Upper lobe of right lung (tissue), 1 donor: ENCODE data around the gene MEIS1. TPM values are rescaled to one million over a fixed set of nuclear protein-coding genes. Genes with fewer than 3 reads are reported as not detected.
"Not testable (repeated sequence)": the region's sequence is repeated elsewhere in the genome, so short reads cannot be mapped to it uniquely, and the experiment has no call there.

ENCODE experiments used
- ATAC-seq: fragments of 200-7000 bp; cut with Tn5 transposase; one replicate; pipeline ENCODE4 v1.9.1; 2020; ENCODE audit warnings: mild to moderate bottlenecking, moderate library complexity
- DNase-seq: peaks from one replicate; pipeline ENCODE4 v3.0.0-alpha.2; 2020
- H3K27ac ChIP-seq: fragments of 200-600 bp; one replicate; pipeline ENCODE4 v1.8.0; 2022
- H3K27me3 ChIP-seq: fragments of 200-600 bp; one replicate; pipeline ENCODE4 v1.8.0; 2022; ENCODE audit warnings: mild to moderate bottlenecking
- H3K36me3 ChIP-seq: fragments of 200-600 bp; one replicate; pipeline ENCODE4 v1.8.0; 2022
- H3K4me1 ChIP-seq: fragments of 200-600 bp; one replicate; pipeline ENCODE4 v1.8.0; 2022
- H3K4me3 ChIP-seq: fragments of 200-600 bp; one replicate; pipeline ENCODE4 v1.8.0; 2022; ENCODE audit warnings: mild to moderate bottlenecking
- H3K9me3 ChIP-seq: fragments of 200-600 bp; one replicate; pipeline ENCODE4 v1.8.0; 2022
- intact Hi-C: fragments of 100-400 bp; cut with DNase I; formaldehyde crosslinking; loops from one replicate; pipeline ENCODE4 v1.11.0; 2022
- long read RNA-seq: library from polyadenylated mRNA; unstranded; transcript quantifications from one replicate; pipeline ENCODE4 v2.0.0, GENCODE V29; 2021
- total RNA-seq: library from RNA; stranded (reverse); fragmentation: NEBNext Ultra II Directional; extraction: Animal tissue kit (Norgen Biotek cat#: 25700); gene quantifications from one replicate; pipeline ENCODE4 v1.2.1, GENCODE V29; 2021
- TF ChIP-seq, protein P1 (sequence below): fragments of 200-600 bp; IDR thresholded peaks from one replicate; pipeline ENCODE4 v1.8.0; 2022; ENCODE audit warnings: antibody characterized with exemption
- donor health status: DM: no; HTN: yes; CAD: no; lungs with severe emphysema.

Gene MEIS1
- 48.0 TPM for total RNA-seq
- long read RNA-seq, full-length matches to known transcripts, result 4 of 27 reads
- long read RNA-seq, partial matches to known transcripts, result 13 of 27 reads
- long read RNA-seq, other reads (novel, unspliced or antisense), result 10 of 27 reads

DNA sequence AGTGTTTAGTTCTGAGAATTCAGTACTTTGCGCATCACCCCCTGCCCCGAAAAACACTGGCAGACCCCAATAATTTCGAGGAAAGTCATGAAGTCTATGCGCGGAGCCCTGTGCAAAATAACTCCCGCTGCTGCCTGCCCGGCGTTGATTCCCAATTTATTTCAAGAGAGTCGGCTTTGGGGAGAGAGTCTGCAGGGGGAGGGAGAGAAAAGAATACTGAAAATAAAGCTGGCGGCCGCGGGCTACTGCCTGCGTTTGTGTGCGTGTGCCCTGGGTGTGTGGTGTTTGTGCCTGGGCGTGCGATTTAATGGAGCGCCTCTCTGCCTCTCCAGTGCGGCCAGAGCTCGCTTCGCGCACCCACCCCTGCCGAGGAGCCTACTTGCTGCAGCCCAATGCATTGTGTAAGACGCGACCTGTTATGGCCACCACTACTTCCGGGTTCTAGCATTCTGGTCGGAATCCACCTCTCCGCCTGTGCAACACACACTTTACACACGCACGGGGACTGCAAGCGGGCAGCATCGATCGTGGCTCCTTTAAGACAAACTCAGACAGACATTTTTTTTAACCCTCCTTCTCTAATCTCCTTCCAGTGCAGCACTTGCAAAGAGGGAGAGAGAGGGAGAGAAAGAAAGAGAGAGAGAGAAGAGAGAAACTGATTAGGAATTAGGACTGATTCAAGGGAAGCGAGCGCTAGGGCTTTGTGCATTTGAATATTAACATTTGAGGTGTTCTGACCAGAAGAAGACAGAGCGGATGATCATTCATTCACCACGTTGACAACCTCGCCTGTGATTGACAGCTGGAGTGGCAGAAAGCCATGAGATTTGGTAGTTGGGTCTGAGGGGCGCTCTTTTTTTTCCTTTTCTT is at the start of gene MEIS1:
MEIS1 (plus strand) TSS at position 447 of the 870 bp plus-strand sequence. CDS start 732 bp downstream, outside the sequence.
- peak within 1 kb of the TSS; percentile 93 for H3K27ac ChIP-seq
- peaks cover 30% of the 10 kb centered on the region for H3K27me3 ChIP-seq
- H3K4me3 ChIP-seq, result peak within 1 kb of the TSS; percentile 67
- no peaks in the 10 kb centered on the region for H3K36me3 ChIP-seq
- ATAC-seq, result peak; percentile 90
- DNase-seq, result peak; percentile 87
- intact Hi-C loops, result loop anchor here (5.0 kb wide), 1 partner anchor 142 kb away; no protein-coding TSS in a partner anchor
- H3K4me1 ChIP-seq, result peaks cover 4% of the 10 kb centered on the region
- TF ChIP-seq, protein P1, sequence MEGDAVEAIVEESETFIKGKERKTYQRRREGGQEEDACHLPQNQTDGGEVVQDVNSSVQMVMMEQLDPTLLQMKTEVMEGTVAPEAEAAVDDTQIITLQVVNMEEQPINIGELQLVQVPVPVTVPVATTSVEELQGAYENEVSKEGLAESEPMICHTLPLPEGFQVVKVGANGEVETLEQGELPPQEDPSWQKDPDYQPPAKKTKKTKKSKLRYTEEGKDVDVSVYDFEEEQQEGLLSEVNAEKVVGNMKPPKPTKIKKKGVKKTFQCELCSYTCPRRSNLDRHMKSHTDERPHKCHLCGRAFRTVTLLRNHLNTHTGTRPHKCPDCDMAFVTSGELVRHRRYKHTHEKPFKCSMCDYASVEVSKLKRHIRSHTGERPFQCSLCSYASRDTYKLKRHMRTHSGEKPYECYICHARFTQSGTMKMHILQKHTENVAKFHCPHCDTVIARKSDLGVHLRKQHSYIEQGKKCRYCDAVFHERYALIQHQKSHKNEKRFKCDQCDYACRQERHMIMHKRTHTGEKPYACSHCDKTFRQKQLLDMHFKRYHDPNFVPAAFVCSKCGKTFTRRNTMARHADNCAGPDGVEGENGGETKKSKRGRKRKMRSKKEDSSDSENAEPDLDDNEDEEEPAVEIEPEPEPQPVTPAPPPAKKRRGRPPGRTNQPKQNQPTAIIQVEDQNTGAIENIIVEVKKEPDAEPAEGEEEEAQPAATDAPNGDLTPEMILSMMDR, result no peak
- H3K9me3 ChIP-seq, result no peaks in the 10 kb centered on the region

DNA sequence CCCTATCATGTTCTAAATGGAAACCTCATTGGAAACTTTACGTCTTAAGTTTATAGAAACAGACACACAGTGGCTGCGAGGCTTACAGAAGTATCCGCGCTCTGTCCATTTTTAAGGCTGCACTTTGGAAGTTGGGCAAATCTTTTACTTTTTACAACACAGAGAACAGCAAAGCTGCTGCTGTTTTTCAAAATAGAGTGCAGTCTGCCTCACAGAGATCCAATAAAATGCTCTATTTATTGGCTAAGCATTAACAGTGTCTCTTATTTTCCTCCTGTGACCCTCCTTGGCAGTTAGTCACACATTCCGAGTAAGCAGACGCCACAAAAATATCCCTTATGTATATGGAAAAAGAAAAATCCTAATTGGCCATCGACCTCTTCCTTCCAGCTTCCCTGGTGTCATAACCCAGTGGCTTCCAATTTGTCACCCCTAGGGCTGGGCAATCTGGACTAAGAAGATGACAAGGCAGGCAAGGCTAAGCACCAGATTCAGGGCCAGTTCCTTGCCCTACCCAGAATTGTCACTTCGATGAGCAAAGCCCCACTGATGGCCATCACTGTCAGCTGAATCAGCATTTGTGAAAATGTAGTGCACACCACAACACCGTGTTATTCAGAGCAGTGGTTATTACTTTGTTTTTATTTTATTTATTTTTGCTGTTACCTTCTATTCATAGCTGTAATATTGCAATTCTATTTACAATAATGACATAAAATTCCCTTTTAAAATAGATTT is 47.7 kb upstream of the MEIS1 start:
- intact Hi-C loops, result no loop called here
- Histone ChIP-seq H3K27me3 (no peaks in the 10 kb centered on the region), H3K9me3 (no peaks in the 10 kb centered on the region), H3K27ac (no peak overlapping the region), H3K36me3 (no peaks in the 10 kb centered on the region), H3K4me3 (no peak overlapping the region), H3K4me1 (no peaks in the 10 kb centered on the region)
- TF ChIP-seq, protein P1, result no peak
- DNase-seq, result no peak
- no peak for ATAC-seq

DNA sequence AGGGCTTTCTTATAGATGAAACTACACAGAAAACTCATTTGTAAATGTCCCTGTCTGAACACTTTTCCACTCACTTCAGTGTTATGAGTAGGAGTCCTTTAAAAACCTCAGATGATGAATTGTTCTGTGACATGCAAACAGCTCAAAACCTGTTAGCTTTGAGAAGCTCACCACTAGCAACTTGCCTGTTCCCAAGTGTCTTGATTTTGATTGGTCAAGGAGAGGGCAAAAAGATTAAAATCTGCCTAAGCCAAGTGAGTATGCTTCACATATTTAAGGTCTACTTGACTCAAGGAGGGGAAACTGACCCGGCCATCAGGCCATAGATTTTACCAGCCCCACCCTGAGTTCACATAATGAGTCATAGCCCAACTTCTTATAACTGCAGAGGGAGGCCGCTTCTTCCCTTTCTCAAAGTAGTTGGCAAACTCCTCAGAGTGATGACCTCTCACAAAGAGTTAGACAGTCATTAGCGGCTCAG is 45.2 kb upstream of the MEIS1 start:
- Histone ChIP-seq H3K9me3 (no peaks in the 10 kb centered on the region), H3K27ac (no peak overlapping the region), H3K36me3 (no peaks in the 10 kb centered on the region), H3K4me3 (no peak overlapping the region), H3K4me1 (no peaks in the 10 kb centered on the region), H3K27me3 (no peaks in the 10 kb centered on the region)
- peak; percentile 64 for ATAC-seq
- no peak for DNase-seq
- TF ChIP-seq, protein P1, result no peak
- intact Hi-C loops, result no loop called here

DNA sequence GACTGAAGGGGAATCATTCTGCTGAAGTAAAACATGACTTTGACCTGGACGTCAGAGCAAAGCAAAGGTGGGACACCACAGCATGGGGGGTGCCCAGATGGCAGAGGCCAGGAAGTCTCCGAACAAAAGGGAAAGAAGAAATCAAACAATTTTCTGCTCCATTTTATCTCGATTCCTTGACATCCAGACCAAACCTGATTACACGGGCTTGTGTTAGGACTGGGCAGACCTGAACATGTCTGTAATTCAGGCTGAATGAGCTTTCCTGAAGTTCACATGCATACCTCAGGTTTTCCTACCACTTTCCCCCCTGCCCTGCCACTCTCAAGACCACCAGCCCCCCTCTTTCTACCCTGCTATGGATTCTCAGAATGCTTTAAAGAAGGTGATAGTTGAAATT is 44.8 kb upstream of the MEIS1 start:
- intact Hi-C loops, result no loop called here
- Histone ChIP-seq H3K27ac (no peak overlapping the region), H3K36me3 (no peaks in the 10 kb centered on the region), H3K4me1 (no peaks in the 10 kb centered on the region), H3K27me3 (no peaks in the 10 kb centered on the region), H3K4me3 (no peak overlapping the region), H3K9me3 (no peaks in the 10 kb centered on the region)
- no peak for ATAC-seq
- TF ChIP-seq, protein P1, result no peak
- no peak for DNase-seq

DNA sequence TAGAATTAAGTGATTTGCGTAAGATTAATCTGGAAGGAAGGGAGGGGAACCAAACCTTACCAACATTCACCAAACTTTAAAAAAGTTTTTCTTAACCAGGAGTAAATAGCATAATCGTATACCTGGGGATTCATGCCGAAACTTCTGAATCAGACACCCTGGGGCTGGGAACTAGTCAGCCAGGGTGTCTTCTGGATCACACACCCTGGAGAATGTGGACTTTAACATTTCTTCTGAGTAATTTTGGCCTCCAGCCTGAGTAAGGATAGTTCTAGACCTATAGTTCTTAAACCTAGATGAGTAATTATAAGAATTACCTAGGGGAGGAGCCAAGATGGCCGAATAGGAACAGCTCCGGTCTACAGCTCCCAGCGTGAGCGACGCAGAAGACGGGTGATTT is 44.1 kb upstream of the MEIS1 start:
- H3K9me3 ChIP-seq, result no peaks in the 10 kb centered on the region
- no peaks in the 10 kb centered on the region for H3K27me3 ChIP-seq
- no peak overlapping the region for H3K27ac ChIP-seq
- ATAC-seq (no peak), DNase-seq (no peak)
- intact Hi-C loops, result no loop called here
- TF ChIP-seq, protein P1, result no peak
- no peaks in the 10 kb centered on the region for H3K36me3 ChIP-seq
- no peak overlapping the region for H3K4me3 ChIP-seq
- no peaks in the 10 kb centered on the region for H3K4me1 ChIP-seq

DNA sequence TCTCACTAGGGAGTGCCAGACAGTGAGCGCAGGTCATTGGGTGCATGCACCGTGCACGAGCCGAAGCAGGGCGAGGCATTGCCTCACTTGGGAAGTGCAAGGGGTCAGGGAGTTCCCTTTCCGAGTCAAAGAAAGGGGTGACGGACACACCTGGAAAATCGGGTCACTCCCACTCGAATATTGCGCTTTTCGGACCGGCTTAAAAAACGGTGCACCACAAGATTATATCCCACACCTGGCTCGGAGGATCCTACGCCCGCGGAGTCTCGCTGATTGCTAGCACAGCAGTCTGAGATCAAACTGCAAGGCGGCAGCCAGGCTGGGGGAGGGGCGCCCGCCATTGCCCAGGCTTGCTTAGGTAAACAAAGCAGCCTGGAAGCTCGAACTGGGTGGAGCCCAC is 43.7 kb upstream of the MEIS1 start:
- H3K9me3 ChIP-seq, DNase-seq, H3K4me1 ChIP-seq, intact Hi-C loops, H3K27ac ChIP-seq, H3K27me3 ChIP-seq, H3K36me3 ChIP-seq, ATAC-seq, H3K4me3 ChIP-seq: not testable (repeated sequence)
